CD4-positive, alpha-beta T cell treated with Interleukin-1 beta for 1 hour (primary cell): ENCODE data around the gene KIFAP3.
"Not testable (repeated sequence)": the region's sequence is repeated elsewhere in the genome, so short reads cannot be mapped to it uniquely, and the experiment has no call there.

Experiments
- DNase-seq, 2 donors: peaks; one replicate each; pipeline ENCODE4 v3.0.0-alpha.2; 2020 to 2022

Gene KIFAP3

GRCh38 chr1:169921080-169921479 lies 153.4 kb downstream of the KIFAP3 start:
- DNase-seq: no peak

DNA sequence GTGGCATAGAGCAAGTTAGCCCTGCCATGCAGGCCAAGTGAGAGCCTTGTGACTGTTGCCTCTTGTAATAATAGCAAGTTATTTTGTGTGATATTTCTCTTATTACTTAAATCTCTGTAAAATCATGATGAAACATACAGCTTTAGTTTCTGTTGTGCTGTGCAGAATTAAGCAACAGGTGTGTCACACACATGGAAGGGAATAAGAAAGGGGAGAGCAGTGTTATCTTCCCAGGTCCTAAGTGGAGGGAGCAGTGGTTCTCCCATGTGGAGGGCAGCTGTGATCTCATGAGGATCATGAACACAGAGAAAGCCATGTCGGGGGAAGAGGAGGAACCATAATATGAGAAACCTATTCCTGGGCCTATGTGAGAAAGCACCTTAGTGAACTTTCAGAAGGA lies 155.6 kb downstream of the KIFAP3 start:
- DNase-seq: no peak

- not testable (repeated sequence) for DNase-seq
Observed at GRCh38 chr1:169918220-169918619, 156.3 kb downstream of the KIFAP3 start.

- DNase-seq: no peak
Observed at GRCh38 chr1:169915150-169915549, 159.3 kb downstream of the KIFAP3 start.

GRCh38 chr1:169914531-169914930 lies 160.0 kb downstream of the KIFAP3 start:
- DNase-seq: no peak

GRCh38 chr1:169909499-169909898 lies 165.0 kb downstream of the KIFAP3 start:
- DNase-seq: no peak

GRCh38 chr1:169906938-169907337 lies 167.6 kb downstream of the KIFAP3 start:
- no peak for DNase-seq

GRCh38 chr1:169904834-169905233 lies 169.7 kb downstream of the KIFAP3 start:
- no peak for DNase-seq

- peak in 1 of 2 donors; percentile 22 for DNase-seq
Observed at GRCh38 chr1:169902751-169903150, 171.7 kb downstream of the KIFAP3 start.

GRCh38 chr1:169901115-169901514 lies 173.4 kb downstream of the KIFAP3 start:
- DNase-seq: no peak

DNA sequence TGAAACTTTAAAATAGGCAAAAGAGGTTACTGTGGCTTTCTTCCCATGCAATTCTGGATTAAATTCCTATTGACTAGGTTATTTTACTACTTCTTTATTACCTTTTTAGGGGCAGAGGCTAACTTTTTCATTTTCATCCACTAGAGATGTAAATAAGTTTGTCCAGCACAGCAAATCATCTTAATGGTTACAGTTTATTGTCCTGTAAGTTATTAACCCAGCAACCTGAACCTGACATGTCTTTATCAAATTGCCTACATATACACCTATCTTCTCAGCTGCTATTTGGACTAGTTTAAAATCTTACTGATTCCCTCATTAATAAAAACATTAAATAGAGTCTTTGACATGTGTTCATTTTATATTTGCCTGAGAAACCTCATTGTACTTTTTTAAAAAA lies 173.9 kb downstream of the KIFAP3 start:
- no peak for DNase-seq

GRCh38 chr1:169899519-169900217 lies 174.8 kb downstream of the KIFAP3 start:
- no peak for DNase-seq

GRCh38 chr1:169896013-169896412 lies 178.5 kb downstream of the KIFAP3 start:
- peak in 1 of 2 donors; percentile 17 for DNase-seq

- DNase-seq: no peak
Observed at GRCh38 chr1:169894424-169895145, 179.9 kb downstream of the KIFAP3 start.

DNA sequence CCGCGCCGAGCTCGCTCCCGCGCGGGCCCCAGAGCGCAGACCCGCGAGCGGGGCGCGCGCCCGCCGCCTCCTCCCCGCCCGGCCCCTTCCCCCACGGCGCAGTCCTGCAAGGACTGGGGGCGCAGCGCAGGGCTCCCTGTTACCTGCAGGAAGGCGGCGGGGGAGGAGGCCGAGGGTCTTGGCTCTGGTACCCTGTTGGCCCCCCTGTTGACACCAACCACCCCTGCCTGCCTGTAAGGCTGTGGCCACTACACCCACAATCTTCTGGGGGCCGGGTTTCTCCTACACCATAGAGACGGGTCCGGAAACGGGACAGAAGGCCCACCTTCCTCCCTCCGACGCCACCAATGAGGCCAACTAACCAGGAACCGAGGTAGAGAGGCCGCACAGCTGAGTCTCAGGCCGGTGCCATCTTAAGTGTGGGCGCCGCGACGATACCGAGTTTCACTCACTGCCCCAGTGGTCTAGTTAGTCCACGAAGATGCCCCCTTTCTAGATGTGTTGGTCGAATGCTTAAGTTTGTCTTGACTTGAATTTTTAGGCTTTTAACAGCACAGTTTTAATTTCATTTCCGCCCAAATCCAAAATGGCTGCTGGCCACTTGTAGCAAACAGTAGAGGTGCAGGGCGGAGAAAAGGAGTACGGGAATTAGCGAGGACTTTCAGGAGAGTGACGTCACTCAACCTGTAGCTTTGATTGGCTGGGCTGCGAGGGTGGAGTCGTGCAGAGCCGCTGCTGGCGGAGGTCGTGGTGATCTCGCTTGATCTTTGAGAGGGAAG lies 180.7 kb downstream of the KIFAP3 start, which contains the start of gene SCYL3:
TSS of gene SCYL3 (minus strand) at position 252 of the 779 bp plus-strand sequence. CDS start 5,056 bp downstream, outside the sequence.
- DNase-seq: peak; percentile 94

DNA sequence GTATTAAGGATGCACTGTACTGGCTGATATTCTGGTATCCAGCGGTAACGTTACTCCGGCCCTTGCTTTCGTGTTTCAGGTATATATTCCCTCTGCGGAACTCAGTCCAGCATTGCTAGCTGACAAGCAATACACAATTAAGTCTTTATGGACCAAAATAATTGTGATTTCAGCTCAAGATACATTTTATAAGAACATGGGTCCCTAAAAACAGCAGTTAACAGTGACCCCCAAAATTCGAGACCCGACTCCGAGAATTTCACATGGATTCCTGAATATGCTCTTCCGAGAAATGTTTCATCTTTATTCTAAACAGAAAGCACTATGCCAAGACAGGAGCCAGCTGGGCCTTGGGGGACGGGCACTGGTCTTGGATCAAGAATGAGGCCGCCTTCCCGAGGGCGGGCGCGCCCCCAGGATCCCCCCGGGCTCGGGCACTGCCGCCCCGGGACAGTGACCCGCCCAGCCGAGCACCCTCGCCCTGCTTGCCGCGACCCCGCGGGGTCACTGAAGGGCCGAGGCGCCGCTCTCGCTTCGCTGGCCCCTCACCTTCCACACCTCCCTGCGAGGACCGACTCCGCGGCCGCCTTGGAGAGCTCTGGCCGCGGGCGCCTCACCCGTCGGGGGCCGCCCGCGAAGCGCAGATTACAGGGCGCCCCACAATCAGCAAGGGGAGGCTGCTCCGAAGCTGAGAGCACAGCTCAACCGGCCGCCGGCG lies 181.4 kb downstream of the KIFAP3 start:
- DNase-seq: no peak

GRCh38 chr1:169892176-169892926 lies 182.1 kb downstream of the KIFAP3 start:
- DNase-seq: no peak

DNA sequence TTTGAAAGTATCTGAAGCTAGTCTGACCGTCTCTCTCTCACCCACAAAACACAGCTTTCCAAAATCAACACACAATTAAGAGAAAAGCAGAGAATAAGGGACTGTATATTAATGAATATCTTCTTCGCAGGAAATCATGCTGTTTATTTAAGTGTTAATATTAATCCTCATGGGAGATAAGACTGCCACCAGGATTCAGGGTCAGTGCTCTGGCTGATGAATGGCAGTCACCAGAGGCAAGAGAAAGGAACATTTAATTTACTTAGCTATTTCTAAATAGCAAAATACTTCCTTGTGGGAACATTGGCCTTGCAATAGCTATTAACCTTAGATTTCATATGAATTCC lies 183.0 kb downstream of the KIFAP3 start:
- DNase-seq: no peak

GRCh38 chr1:169890761-169891538 lies 183.5 kb downstream of the KIFAP3 start:
- DNase-seq: peak; percentile 35 to 63

DNA sequence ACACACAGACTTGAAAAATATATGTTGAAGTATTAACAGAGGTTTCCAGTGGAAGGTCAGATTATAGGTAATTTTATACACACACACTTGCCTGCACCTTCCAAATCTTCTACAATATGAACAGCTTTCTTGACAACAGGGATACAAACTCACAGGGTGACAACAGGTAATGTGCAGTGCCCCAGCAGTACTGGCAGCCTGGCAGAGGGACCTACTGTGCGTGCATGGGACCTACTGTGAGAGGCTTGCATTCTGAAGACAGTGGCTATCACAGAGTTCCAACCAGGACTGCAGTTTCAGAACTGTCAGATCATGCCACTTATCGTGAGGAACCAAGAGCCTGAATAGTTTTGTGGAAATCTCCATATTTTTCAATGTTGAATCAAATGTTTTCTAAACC lies 184.6 kb downstream of the KIFAP3 start:
- DNase-seq: no peak

DNA sequence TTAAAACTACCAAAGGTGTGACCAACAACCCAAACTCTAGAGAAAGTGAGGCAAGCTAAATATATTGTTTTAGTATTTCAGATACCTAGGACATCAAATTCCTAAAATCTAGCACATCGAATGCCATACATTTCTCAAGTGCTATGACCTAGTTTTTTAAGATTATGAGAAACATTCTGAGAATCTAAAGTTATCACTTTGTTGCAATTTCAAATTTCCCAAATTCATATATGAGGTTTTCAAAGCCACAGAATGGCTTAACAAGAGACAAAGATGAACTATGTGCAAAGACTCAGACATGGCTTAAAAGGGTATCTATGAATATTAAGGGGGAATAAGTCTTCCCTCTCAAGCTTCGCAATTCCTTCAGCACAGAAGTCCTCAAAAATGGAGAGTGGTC lies 187.6 kb downstream of the KIFAP3 start:
- DNase-seq: no peak
